Astrocyte of the spinal cord (primary cell): Measurements from ENCODE around the gene ACOT8.

ENCODE experiments used
- DNase-seq: peaks from one replicate; pipeline ENCODE4 v3.0.0; 2011; ENCODE audit warnings: low read depth, low spot score
- H3K4me3 ChIP-seq: 2 replicates; pipeline ENCODE4 v1.5.1; 2011; ENCODE audit warnings: low read depth, mild to moderate bottlenecking, low read length, moderate library complexity
- CTCF ChIP-seq: IDR thresholded peaks from 2 replicates; pipeline ENCODE4 v1.5.1; 2012; ENCODE audit warnings: low read depth, mild to moderate bottlenecking, low read length, inconsistent platforms
- in situ Hi-C: cut with HindIII; loops from 2 replicates; pipeline ENCODE4 v1.10.0; 2017; ENCODE audit warnings: low sequenced_read_pairs

Gene ACOT8

GRCh38 chr20:45827712-45828111 lies 29.5 kb downstream of the ACOT8 start:
- no peak overlapping the region for H3K4me3 ChIP-seq
- DNase-seq: no peak
- in situ Hi-C loops: no loop called here
- no peak for TF ChIP-seq CTCF

GRCh38 chr20:45827030-45827652 lies 30.1 kb downstream of the ACOT8 start, which contains the start of gene TNNC2:
Gene TNNC2 (minus strand): TSS chr20:45827312. CDS start chr20:45827248, 64 bp downstream.
- in situ Hi-C loops: no loop called here
- DNase-seq: no peak
- no peak within 1 kb of the TSS for H3K4me3 ChIP-seq
- TF ChIP-seq CTCF: no peak

GRCh38 chr20:45826381-45827019 lies 30.7 kb downstream of the ACOT8 start:
- in situ Hi-C loops: no loop called here
- no peak for TF ChIP-seq CTCF
- DNase-seq: peak; percentile 65
- no peak overlapping the region for H3K4me3 ChIP-seq

- in situ Hi-C loops: no loop called here
- TF ChIP-seq CTCF: peak; percentile 64
- peak; percentile 39 for DNase-seq
Observed at GRCh38 chr20:45823949-45824835, 33.0 kb downstream of the ACOT8 start.

GRCh38 chr20:45822857-45823256 lies 34.3 kb downstream of the ACOT8 start:
- TF ChIP-seq CTCF: no peak
- no peak overlapping the region for H3K4me3 ChIP-seq
- in situ Hi-C loops: no loop called here
- DNase-seq: no peak

More at GRCh38 chr20:45823949-45824835, 33.0 kb downstream of the ACOT8 start:
- no peak overlapping the region for H3K4me3 ChIP-seq

- no peak overlapping the region for H3K4me3 ChIP-seq
- DNase-seq: no peak
- in situ Hi-C loops: no loop called here
- TF ChIP-seq CTCF: no peak
Observed at GRCh38 chr20:45821947-45822346, 35.2 kb downstream of the ACOT8 start.
